Liver (tissue), 9 donors: Measurements from ENCODE around the gene CPED1. TPM values are rescaled to one million over a fixed set of nuclear protein-coding genes. Genes with fewer than 3 reads are reported as not detected.

ENCODE experiments used
- DNase-seq: peaks from one replicate; pipeline ENCODE4 v3.0.0-alpha.2; 2017; ENCODE audit warnings: low spot score
- H3K27ac ChIP-seq, 2 donors: one replicate each; pipeline ENCODE4 v1.7.0; 2013; ENCODE audit warnings: inconsistent platforms in 2 of 2, low read length in 2 of 2, control low read depth in 1 of 2, low read depth in 1 of 2, mild to moderate bottlenecking in 1 of 2
- H3K27me3 ChIP-seq, 4 donors: one replicate each; pipeline versions ENCODE4 v1.6.1 to v1.7.0; 2013; ENCODE audit warnings: low read length in 3 of 4, inconsistent platforms in 1 of 4, mild to moderate bottlenecking in 1 of 4, moderate library complexity in 1 of 4; ENCODE audit not compliant: control insufficient read depth in 4 of 4, insufficient read depth in 4 of 4
- H3K36me3 ChIP-seq, 4 donors: one replicate each; pipeline versions ENCODE4 v1.6.1 to v1.7.0; 2013; ENCODE audit warnings: low read length in 3 of 4, mild to moderate bottlenecking in 3 of 4, low read depth in 1 of 4, moderate library complexity in 1 of 4; ENCODE audit not compliant: control insufficient read depth in 4 of 4, insufficient read depth in 3 of 4
- H3K4me1 ChIP-seq, 4 donors: one replicate each; pipeline versions ENCODE4 v1.6.1 to v1.7.0; 2013; ENCODE audit warnings: low read length in 3 of 4, mild to moderate bottlenecking in 3 of 4, moderate library complexity in 1 of 4; ENCODE audit not compliant: control insufficient read depth in 4 of 4, insufficient read depth in 4 of 4
- H3K4me3 ChIP-seq, 3 donors: one replicate each; pipeline versions ENCODE4 v1.6.1 to v1.7.0; 2013; ENCODE audit warnings: low read length in 3 of 3, control low read depth in 1 of 3, low read depth in 1 of 3, mild to moderate bottlenecking in 1 of 3
- H3K9ac ChIP-seq, 2 donors: one replicate each; pipeline ENCODE4 v1.7.0; 2013; ENCODE audit warnings: low read length in 2 of 2, mild to moderate bottlenecking in 2 of 2, moderate library complexity in 2 of 2, control low read depth in 1 of 2, low read depth in 1 of 2
- H3K9me3 ChIP-seq, 4 donors: one replicate each; pipeline versions ENCODE4 v1.6.1 to v1.7.0; 2013; ENCODE audit warnings: low read length in 3 of 4; ENCODE audit not compliant: control insufficient read depth in 4 of 4
- ATF3 ChIP-seq: IDR thresholded peaks from 2 replicates; pipeline ENCODE4 v1.6.1; 2016; ENCODE audit warnings: antibody characterized with exemption
- CTCF ChIP-seq: fragments of 150-350 bp; IDR thresholded peaks from 2 replicates; pipeline ENCODE4 v1.5.1; 2017; ENCODE audit warnings: improper control_type of control experiment, low read depth, low read length; ENCODE audit not compliant: missing input control
- EGR1 ChIP-seq, 2 donors: IDR thresholded peaks; 2 replicates each; pipeline ENCODE4 v1.6.1; 2016 to 2018; ENCODE audit warnings: antibody characterized with exemption in 2 of 2, low read depth in 2 of 2
- FOXA1 ChIP-seq: IDR thresholded peaks from 2 replicates; pipeline ENCODE4 v1.6.1; 2016; ENCODE audit warnings: antibody characterized with exemption
- HNF4A ChIP-seq, 2 donors: conservative IDR thresholded peaks; 2 replicates each; pipeline ENCODE4 v1.6.1; 2016; ENCODE audit warnings: antibody characterized with exemption in 2 of 2, mild to moderate bottlenecking in 2 of 2
- MAX ChIP-seq: IDR thresholded peaks from 2 replicates; pipeline ENCODE4 v1.6.1; 2016; ENCODE audit warnings: antibody characterized with exemption
- NR2F2 ChIP-seq: IDR thresholded peaks from 2 replicates; pipeline ENCODE4 v1.6.1; 2016; ENCODE audit warnings: antibody characterized with exemption
- RAD21 ChIP-seq, 2 donors: IDR thresholded peaks; 2 replicates each; pipeline ENCODE4 v1.6.1; 2016; ENCODE audit warnings: antibody characterized with exemption in 2 of 2, mild to moderate bottlenecking in 2 of 2
- RXRA ChIP-seq, 2 donors: IDR thresholded peaks; 2 replicates each; pipeline ENCODE4 v1.6.1; 2017 to 2018; ENCODE audit warnings: antibody characterized with exemption in 2 of 2, mild to moderate bottlenecking in 1 of 2
- YY1 ChIP-seq: IDR thresholded peaks from 2 replicates; pipeline ENCODE4 v1.6.1; 2016; ENCODE audit warnings: antibody characterized with exemption, mild to moderate bottlenecking
- WGBS: extraction: QIAGEN DNeasy Blood & Tissue Kit; methylation state at CpG from one replicate; pipeline ENCODE4 v1.1.7; 2013; 5-methylcytosine and 5-hydroxymethylcytosine counted together
- polyA plus RNA-seq, 2 donors: library from polyadenylated mRNA; stranded (reverse) in 1 of 2; unstranded in 1 of 2; fragments of 200-250 nt in 1 of 2; fragments of >200 nt in 1 of 2; fragmentation: Nextera tagmentation in 1 of 2; extraction: Ambion mirVana in 1 of 2; gene quantifications; one replicate each; pipeline versions ENCODE4 v1.2.1 to v1.2.3, GENCODE V29; 2013 to 2015
- total RNA-seq, 2 donors: library from RNA; depleted of rRNA; stranded (reverse); fragments of >200 nt; gene quantifications; one replicate each; pipeline ENCODE4 v1.2.3, GENCODE V29; 2014
- donor health status: healthy.
- donor health status: healthy.
- donor health status: healthy.
- donor health status: healthy.
- donor health status: healthy.

CPED1 gene
- total and polyA plus RNA-seq, 4 donors = 8.5 to 58.0 (median 14.6) TPM

- TF ChIP-seq ATF3 (no peak), RAD21 (IDR thresholded peaks at IDR 0.05) (no peak), HNF4A (conservative IDR thresholded peaks at IDR 0.05) (peak; percentile 37 to 39)
Measured at GRCh38 chr7:121084748-121085336, 96.3 kb downstream of the CPED1 start (continued).

GRCh38 chr7:121085922-121086321 is 97.4 kb downstream of the CPED1 start:
- WGBS = 53% methylated on average over 3 of the region's 3 CpGs
- peaks cover 0 to 14% (median 3%) of the 10 kb centered on the region in 4 donors for H3K4me1 ChIP-seq
- H3K9me3 ChIP-seq = no peaks in the 10 kb centered on the region
- H3K36me3 ChIP-seq = no peaks in the 10 kb centered on the region
- no peak overlapping the region for H3K4me3 ChIP-seq
- H3K9ac ChIP-seq = peak overlapping the region in 1 of 2 donors; percentile 27
- H3K27ac ChIP-seq = no peak overlapping the region
- H3K27me3 ChIP-seq = no peaks in the 10 kb centered on the region
- DNase-seq = no peak
- TF ChIP-seq RAD21 (IDR thresholded peaks at IDR 0.05) (peak in 1 of 2 donors; percentile 13), RXRA (IDR thresholded peaks at IDR 0.05) (peak in 1 of 2 donors; percentile 15), MAX (no peak)

- Histone ChIP-seq H3K9me3 (no peaks in the 10 kb centered on the region), H3K27ac (no peak overlapping the region), H3K36me3 (no peaks in the 10 kb centered on the region), H3K4me3 (no peak overlapping the region), H3K4me1 (peaks cover 0 to 10% (median 0%) of the 10 kb centered on the region in 4 donors), H3K9ac (no peak overlapping the region), H3K27me3 (no peaks in the 10 kb centered on the region)
- no peak for DNase-seq
- TF ChIP-seq ATF3 (no peak), NR2F2 (no peak)
Measured at GRCh38 chr7:121088870-121089269, 100.4 kb downstream of the CPED1 start.

- Histone ChIP-seq H3K36me3 (peaks cover 0 to 3% (median 1%) of the 10 kb centered on the region in 4 donors), H3K27ac (no peak overlapping the region), H3K4me3 (no peak overlapping the region), H3K27me3 (no peaks in the 10 kb centered on the region), H3K4me1 (no peaks in the 10 kb centered on the region), H3K9me3 (no peaks in the 10 kb centered on the region), H3K9ac (no peak overlapping the region)
- TF ChIP-seq CTCF (no peak), EGR1 (IDR thresholded peaks at IDR 0.05; ENCODE audit: low read depth in 2 of 2) (no peak), FOXA1 (no peak), YY1 (no peak)
- WGBS = 47% methylated on average over 2 of the region's 2 CpGs
- DNase-seq = no peak
Measured at GRCh38 chr7:121094829-121095228, 106.3 kb downstream of the CPED1 start.
